Gastrocnemius medialis (tissue), 4 donors: ENCODE results near the gene TBX15.

Experiments
- CTCF ChIP-seq, 5 experiments: fragments of 450-650 bp in 3 of 5; fragments of 200-600 bp in 2 of 5; sonication (generic) in 2 of 5; IDR thresholded peaks in 4 of 5; conservative IDR thresholded peaks in 1 of 5; 1 replicate in 4 of 5; 2 replicates in 1 of 5; pipeline ENCODE4 v1.5.1; 2016 to 2019; ENCODE audit warnings: antibody characterized with exemption in 5 of 5, mild to moderate bottlenecking in 3 of 5, moderate library complexity in 3 of 5
- POLR2A ChIP-seq, 2 donors: fragments of 450-650 bp; IDR thresholded peaks; one replicate each; pipeline ENCODE4 v1.6.1; 2017; ENCODE audit warnings: antibody characterized with exemption in 2 of 2, mild to moderate bottlenecking in 2 of 2, moderate library complexity in 2 of 2

GRCh38 chr1:119004129-119004527, 16.0 kb upstream of the TBX15 start:
- TF ChIP-seq CTCF (IDR thresholded peaks at IDR 0.05 in 4 of 5, conservative IDR thresholded peaks at IDR 0.05 in 1 of 5) (no peak), POLR2A (IDR thresholded peaks at IDR 0.05) (no peak)
